Right lung (tissue), 5 donors: Measurements from ENCODE around the gene ZNF146. TPM values are rescaled to one million over a fixed set of nuclear protein-coding genes. Genes with fewer than 3 reads are reported as not detected.
"Not testable (repeated sequence)": the region's sequence is repeated elsewhere in the genome, so short reads cannot be mapped to it uniquely, and the experiment has no call there.

Source experiments
- DNase-seq, 2 donors: peaks; one replicate each; pipeline ENCODE4 v3.0.0-alpha.2; 2013
- polyA plus RNA-seq, 5 donors: library from polyadenylated mRNA; unstranded; fragments of 120-200 nt; gene quantifications; one replicate each; pipeline versions ENCODE4 v1.2.1 to v1.2.3, GENCODE V29; 2013; ENCODE audit warnings: inconsistent platforms in 1 of 5, low replicate concordance in 1 of 5; ENCODE audit not compliant: insufficient read length in 5 of 5, insufficient read depth in 1 of 5

The ZNF146 gene
- polyA plus RNA-seq, 5 donors, result 91.5 to 149 (median 129) TPM

DNA sequence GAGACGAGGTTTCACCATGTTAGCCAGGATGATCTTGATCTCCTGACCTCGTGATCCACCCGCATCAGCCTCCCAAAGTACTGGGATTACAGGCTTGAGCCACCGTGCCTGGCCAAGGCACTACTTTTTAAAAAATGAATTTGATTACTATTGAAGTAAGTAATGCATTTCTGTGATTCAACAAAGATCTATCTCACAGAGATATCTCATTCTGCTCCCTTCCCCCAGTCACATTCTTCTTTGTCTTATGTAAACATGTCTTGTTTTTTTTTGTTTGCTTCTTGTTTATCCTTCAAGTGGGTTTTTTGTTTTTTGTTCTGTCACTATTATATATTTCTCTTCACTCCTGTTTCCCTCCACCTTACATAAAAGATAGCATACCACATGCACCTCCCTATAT, 6.6 kb downstream of the ZNF146 start:
- no peak for DNase-seq

DNA sequence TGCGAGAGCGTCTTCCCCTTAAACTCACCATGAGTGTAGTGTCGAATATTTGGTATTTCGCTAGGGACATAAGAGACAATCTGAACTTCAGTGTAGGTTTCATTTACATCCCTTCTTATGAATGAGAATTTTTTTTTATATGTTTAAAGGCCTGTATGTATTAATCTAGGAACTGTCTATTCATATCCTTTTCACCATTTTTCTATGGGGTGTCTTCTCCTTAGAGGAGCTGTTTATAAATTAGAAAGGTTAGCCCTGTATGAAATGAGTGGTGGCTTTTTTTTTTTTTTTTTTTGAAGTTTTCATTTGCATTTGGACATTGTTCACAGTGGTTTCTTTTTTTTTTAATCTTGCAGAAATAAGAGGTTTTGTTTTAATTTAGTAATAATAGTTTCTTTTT, 7.6 kb downstream of the ZNF146 start:
- no peak for DNase-seq

DNA sequence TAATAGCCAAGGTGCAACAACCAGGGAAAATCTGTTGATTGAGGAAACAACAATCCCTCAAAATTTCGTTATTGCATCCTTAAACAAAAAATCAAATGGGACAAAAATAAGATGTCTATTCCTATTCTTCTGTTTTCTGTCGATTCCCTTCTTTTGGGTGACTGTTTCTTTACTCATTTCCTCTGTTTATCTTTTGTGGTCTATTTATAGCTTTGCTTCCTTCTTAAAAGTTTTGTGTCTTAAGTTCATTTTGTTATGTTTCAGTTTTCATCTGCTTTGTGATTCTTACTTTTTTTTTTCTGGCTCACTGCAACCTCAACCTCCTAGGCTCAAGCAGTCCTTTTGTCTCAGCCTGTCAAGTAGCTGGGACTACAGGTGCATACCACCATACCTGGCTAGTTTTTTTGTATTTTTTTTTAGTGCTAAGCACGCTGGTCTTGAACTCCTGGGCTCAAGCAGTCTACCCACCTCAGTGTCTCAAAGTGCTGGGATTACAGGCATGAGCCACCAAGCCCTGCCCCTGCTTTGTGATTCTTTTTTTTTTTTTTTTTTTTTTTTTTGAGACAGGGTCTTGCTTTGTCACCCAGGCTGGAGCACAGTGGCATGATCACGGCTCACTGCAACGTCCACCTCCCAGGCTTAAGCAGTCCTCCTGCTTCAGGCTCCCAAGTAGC, 10.4 kb downstream of the ZNF146 start:
- no peak for DNase-seq

DNA sequence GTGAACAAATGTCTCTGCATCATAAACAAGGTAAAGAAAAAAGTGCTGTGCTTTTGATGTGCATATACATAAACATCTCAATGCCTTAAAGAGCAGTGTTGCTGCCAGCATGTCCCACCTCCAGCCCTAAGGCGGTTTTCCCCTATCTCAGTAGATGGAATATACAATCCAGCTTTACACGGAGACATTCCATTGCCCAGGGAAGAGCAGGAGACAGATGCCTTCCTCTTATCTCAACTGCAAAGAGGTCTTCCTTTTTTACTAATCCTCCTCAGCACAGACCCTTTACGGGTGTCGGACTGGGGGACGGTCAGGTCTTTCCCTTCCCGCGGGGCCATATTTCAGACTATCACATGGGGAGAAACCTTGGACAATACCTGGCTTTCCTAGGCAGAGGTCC, 18.7 kb downstream of the ZNF146 start:
- DNase-seq, result not testable (repeated sequence)

DNA sequence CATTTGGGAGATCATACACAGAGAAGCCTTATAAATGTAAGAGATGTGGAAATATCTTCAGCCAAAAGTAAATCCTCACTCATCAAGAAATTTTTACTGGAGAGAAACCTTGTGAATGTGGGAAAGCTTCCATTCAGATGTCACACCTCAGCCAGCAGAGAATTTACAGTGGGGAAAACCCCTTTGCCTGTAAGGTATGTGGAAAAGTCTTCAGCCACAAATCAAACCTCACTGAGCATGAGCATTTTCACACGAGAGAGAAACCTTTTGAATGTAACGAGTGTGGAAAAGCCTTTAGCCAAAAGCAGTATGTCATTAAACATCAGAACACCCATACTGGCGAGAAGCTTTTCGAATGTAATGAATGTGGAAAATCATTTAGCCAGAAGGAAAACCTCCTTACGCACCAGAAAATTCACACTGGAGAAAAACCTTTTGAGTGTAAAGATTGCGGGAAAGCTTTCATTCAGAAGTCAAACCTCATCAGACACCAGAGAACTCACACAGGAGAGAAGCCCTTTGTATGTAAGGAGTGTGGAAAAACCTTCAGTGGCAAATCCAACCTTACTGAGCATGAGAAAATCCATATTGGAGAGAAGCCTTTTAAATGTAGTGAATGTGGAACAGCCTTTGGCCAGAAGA, 21.5 kb downstream of the ZNF146 start:
- no peak for DNase-seq

DNA sequence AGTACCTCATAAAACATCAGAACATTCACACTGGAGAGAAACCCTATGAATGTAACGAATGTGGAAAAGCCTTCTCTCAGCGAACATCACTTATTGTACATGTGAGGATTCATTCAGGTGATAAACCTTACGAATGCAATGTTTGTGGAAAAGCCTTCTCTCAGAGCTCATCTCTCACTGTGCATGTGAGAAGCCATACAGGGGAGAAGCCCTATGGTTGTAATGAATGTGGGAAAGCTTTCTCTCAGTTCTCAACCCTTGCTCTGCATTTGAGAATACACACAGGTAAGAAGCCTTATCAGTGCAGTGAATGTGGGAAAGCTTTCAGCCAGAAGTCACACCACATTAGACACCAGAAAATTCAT, 22.0 kb downstream of the ZNF146 start:
- DNase-seq, result no peak

DNA sequence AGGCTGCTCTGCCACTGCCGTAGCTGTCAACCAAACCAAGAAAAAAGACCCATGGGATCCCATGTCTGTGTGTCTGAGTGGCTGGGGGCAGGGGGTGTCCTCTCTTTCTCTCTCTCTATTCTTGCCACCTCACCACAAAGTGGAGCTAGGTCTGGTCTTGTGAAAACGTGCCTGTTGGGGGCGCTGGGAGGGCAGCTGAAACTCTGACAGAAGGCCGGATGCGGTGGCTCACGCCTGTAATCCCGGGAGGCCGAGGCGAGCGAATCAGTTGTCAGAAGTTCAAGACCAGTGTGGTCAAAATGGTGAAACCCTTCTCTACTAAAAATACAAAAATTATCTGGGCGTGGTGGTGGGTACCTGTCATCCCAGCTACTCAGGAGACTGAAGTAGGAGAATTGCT, 29.2 kb downstream of the ZNF146 start:
- DNase-seq, result no peak

DNA sequence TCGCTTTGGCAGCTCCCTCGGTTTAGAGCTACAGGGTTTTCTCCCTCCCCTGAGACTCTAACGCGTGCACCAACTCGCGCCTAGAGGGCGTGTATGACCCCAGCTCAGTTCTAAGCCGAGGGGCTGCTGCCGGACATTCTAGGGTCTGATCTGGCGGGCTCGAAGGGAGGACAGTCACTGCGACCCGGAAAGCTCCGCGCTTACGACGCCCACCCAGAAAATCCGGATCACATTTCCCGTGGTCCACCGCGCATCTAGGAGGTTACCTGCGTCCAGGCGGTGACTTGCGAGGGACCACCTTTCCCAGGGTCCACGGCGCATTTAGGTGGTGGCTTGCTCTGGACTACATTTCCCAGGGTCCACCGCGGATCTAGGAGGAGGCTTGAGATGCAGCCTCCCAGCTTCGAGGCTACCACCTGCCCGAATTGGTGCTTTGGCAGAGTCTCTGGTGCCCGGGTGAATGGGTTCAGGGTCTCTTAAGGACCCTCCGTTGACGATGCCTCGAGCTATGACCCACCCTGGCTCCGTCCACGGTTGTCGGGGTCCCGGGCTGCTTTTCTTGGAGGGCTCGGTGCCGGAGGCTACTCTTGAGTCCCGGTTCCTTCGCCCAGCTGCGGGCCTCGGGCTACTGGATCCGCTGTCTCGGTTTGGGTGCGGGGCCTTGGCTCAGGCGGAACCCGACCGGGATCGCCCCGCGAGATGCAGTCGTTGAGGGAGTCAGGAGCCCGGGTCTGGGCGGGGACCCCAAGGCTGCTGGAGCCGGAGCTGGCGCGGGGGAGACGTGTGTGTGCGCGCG, 30.5 kb downstream of the ZNF146 start:
- DNase-seq, result peak; percentile 40 to 47

DNA sequence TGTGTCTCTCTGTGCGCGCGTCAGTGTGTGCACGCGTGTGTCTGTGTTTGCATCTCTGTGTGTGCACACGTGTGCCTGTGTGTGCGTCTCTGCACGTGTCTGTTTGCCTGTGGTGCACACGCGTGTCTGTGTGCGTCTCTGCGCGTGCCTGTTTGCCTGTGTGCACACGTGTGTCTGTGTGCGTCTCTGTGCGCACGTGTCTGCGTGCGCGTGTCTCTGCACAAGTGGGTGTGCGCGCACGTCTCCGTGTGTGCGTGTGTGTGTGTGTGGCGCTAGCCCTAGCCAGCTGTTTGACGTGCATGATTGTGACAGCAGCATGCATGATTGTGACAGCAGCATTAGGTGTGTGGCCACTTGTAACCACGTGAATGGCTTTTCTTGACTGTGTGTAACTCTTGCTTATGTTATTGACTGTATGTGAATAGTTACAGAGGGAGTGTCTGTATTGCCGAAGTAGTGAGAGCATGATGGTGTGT, 31.1 kb downstream of the ZNF146 start:
- DNase-seq, result no peak

DNA sequence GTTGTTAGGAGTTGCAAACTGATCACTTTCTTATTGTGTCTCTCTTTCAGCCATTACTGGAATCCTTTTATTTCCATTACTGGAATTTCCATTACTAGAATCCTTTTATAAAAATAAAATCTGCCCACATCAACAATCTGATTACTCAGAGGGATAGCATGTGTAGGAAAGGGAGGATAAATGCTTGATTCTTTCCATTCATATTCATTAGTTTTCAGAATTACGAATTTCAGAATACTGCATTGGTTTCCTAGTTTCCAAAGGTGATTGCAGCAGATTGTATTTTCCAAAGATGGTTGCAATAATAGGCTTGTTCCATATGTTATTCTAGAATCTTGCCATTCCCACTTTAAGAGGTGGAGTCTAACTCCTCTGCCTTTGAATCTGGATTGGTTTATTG, 37.1 kb downstream of the ZNF146 start:
- DNase-seq, result no peak

DNA sequence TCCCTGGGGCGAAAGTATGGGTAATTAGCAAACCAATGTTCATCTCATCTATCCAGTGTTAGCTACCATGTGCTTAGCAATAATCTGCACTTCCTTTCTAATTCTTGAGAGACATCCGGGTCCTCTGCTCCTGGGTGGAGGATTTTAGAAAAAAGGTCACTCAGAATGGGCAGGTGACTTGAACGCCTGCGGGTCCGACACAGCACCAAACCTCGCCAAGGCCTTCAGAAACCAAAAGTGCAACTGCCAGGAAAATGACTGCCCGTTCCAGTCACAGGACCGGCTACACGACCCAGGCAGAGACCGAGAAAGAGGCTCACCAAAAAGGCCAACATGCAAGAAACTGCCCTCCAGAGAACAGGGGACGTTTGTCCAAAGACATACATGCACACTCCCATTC, 39.9 kb downstream of the ZNF146 start:
- no peak for DNase-seq

DNA sequence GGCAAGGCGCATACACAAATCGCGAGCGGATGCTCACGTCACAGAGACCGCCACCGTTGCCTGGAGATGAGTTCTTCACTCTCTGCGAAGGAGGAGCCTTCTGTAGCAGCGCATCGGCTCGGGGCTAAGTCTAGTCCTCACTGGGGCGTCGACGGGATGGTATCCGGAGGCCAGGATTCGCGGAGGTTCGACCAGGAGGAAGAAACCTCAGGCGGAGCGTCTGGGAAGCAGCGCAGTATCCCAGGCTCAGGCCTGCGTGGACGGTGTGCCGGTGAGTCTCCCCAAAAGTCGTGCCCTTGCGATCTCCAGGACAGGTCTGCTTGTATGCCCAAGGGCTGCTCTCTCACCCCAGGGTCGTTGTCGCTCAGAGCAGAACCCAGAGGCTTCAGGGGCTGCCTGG, 40.4 kb downstream of the ZNF146 start:
- DNase-seq, result no peak

DNA sequence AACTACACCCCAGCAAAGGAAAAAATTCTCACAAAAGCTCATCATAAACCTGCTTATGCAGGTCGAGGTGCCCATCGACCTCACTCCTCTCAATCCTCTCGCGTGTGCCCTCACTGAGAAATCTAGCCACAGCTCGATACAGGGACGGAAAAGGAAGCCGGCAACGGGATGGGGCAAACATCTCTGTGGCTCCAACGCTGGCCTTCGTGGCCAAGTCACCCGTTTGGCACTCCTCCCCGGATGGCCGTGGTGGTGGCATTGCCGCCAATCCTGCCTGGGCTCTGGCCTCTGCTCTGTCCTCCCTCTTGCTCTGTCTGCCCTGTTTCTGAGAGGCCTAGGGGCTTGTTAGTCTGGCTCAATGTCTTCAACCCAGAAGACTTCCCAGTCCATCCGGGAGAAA, 41.2 kb downstream of the ZNF146 start:
- no peak for DNase-seq

DNA sequence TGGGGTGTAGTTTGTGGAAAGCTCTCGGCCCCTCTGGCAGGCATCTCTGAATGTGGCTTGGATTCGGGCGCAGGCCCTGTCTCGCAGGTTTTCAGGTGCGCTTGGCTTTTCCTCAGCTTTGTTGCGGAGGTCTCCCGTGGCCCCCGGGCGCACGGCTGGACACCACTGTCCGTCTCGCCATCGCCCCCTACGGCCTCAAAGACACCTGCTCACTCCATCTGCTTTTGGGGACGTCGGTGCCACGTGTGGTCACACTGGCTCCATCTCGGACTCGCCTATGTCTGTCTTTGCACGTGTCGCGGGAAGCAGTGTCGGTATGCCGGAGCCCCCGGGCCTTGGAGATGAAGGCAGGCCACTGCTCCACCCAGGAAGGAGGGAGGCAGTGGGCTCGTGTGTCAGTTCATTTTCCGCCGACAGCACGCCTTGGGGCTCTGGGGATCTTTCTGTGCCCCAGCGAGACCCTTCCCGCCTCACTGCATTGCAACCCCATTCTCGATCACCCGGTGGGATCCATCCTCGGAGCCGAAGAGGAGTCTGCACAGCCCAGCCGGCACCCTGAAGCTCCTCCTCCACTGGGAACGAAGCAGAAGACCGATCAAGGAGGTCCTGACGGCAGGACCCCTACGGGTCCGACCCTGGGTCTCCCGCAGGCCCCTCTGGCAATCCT, 42.1 kb downstream of the ZNF146 start:
- DNase-seq, result no peak

DNA sequence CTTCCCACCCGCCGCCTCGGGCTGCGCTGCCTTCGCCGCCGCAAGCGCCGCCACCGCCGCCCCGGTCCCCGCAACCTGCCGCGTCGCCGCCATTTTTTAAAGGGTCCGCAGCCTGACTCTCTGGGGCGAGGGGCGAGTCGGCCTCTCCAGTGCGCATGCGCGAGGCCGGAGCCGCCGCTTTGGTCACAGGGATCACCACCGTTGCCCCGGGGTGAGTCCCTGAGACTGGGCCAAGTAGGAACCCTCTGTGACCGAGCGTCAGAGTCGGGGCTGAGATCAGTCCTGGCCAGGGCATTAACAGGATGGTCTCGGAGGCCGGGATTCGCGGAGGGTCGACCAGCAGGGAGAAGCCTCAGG, 42.6 kb downstream of the ZNF146 start:
- peak in 1 of 2 donors; percentile 5 for DNase-seq

DNA sequence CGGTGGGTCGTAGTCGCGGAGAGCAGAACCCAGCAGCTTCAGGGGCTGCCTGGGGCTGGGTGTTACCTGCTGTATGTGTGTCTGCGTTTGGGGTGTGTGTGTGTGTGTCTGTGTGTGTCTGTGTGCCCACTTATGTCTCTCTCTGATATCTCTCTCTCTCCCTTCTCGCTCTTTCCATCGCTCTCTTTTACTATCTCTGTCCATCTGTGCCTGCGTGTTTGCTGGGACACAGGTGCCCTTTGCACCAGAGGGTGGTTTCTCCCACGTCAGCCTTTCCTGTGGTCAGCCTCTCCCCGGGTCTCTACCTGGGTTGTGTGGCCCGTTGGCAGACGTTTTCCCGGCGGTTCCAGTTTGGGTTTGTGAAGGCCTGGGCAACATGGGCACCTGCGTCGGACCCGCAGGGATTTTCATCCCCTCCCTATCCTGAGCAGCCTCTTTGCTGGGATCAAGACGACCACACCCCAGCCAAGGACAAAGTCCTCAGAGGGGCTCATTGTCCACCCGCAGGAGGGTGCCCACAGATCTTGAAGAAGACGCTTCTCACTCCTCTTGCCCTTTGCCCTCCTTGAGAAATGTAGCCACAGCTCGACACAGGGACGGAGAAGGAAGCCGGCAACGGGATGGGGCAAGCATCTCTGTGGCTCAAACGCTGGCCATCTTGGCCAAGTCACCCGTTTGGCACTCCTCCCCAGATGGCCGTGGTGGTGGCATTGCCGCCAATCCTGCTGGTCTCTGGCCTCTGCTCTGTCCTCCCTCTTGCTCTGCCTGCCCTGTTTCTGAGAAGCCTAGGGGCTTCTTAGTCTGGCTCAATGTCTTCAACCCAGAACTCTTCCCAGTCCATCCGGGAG, 43.3 kb downstream of the ZNF146 start:
- DNase-seq, result no peak

DNA sequence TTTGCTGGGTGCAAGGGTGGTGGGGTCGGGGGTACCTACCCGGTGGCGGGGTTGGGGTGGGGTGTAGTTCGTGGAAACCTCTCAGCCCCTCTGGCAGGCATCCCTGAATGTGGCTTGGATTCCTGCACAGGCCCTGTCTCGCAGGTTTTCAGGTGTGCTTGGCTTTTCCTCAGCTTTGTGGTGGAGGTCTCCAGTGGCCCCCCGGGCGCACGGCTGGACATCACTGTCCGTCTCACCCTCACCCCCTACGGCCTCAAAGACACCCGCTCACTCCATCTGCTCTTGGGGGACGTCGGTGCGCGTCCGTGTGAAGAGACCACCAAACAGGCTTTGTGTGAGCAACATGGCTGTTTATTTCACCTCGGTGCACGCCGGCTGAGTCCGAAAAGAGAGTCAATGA, 44.3 kb downstream of the ZNF146 start:
- DNase-seq, result no peak

DNA sequence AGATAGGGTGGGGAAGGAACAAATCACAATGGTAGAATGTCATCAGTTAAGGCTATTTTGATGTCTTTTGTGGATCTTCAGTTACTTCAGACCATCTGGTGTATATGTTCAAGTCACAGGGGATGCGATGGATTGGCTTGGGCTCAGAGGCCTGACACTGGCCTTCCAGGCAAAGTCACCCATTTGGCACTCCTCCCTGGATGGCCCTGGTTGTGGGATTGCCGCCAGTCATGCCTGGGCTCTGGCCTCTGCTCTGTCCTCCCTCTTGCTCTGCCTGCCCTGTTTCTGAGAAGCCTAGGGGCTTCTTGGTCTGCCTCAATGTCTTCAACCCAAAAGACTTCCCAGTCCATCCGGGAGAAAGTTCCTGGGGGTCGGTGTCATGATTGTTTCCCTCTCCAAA, 50.2 kb downstream of the ZNF146 start:
- no peak for DNase-seq

DNA sequence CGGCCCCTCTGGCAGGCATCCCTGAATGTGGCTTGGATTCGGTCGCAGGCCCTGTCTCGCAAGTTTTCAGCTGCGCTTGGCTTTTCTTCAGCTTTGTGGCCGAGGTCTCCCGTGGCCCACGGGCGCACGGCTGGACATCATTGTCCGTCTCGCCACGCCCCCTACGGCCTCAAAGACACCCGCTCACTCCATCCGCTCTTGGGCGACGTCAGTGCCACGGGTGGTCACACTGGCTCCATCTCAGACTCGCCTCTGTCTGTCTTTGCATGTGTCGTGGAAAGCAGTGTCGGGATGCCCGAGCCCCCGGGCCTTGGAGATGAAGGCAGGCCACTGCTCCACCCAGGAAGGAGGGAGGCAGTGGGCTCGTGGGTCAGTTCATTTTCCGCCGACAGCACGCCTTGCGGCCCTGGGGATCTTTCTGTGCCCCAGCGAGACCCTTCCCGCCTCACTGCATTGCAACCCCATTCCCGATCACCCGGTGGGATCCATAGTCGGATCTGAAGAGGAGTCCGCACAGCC, 51.0 kb downstream of the ZNF146 start:
- DNase-seq, result no peak

DNA sequence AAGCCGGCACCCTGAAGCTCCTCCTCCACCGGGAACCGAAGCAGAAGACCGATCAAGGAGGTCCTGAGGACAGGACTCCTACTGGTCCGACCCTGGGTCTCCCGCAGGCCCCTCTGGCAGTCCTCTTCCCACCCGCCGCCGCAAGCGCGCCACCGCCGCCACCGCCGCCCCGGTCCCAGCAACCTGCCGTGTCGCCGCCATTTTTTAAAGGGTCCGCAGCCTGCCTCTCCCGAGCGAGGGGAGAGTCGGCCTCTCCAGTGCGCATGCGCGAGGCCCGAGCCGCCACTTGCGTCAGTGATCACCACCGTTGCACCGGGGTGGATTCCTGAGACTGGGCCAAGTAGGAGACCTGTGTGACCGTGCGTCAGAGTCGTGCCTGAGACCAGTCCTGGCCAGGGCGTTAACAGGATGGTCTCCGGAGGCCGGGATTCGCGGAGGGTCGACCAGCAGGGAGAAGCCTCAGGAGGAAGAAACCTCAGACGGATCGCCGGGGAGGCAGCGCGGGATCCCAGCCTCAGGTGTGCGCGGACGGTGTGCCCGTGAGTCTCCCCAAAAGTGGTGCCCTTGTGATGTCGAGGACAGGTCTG, 51.6 kb downstream of the ZNF146 start:
- DNase-seq, result no peak
